ENCODE measurements around the gene EDRF1.

The EDRF1 gene

DNA sequence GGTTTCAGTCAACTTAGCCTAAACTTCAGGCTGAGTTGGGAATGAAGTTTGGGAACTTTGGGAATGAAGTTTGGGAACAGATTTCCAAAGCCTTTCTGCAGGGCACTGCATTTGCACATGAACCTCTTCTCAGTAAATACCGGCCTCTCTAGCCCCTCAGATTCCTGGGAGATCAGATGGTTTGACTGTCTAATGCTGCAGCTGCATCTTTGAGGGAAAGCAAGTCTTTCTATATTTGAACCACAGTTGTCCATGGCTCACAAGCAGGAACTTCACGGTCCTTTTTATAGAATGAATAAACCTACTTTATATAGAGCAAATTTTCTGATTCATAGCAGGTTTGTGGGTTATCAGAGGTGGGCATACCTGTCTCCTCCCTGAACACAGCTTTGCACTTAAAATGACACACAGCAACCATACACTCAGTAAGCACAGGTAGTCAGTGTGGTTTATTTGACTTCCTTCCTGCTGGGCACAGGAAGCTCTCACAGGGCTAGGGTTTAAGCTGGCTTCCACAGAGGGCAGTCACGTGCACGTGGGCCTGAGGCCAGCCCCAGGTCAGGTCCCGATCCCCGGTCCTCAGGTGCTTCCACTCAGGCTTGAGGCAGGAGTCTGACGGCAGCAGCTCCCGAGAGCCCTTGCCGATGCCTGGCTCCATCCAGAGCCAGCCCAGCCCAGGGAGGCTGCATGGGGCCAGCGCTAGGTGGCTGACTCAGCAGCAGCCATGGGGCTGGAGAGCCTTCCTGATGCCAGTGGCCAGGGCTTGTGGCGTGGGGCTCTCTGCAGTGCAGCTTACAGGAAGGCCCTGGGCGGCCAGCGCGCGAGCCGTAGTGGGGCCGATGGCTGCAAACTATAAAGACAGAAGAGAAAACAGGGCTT, 68.9 kb downstream of the EDRF1 start:
- DNase-seq = no peak

DNA sequence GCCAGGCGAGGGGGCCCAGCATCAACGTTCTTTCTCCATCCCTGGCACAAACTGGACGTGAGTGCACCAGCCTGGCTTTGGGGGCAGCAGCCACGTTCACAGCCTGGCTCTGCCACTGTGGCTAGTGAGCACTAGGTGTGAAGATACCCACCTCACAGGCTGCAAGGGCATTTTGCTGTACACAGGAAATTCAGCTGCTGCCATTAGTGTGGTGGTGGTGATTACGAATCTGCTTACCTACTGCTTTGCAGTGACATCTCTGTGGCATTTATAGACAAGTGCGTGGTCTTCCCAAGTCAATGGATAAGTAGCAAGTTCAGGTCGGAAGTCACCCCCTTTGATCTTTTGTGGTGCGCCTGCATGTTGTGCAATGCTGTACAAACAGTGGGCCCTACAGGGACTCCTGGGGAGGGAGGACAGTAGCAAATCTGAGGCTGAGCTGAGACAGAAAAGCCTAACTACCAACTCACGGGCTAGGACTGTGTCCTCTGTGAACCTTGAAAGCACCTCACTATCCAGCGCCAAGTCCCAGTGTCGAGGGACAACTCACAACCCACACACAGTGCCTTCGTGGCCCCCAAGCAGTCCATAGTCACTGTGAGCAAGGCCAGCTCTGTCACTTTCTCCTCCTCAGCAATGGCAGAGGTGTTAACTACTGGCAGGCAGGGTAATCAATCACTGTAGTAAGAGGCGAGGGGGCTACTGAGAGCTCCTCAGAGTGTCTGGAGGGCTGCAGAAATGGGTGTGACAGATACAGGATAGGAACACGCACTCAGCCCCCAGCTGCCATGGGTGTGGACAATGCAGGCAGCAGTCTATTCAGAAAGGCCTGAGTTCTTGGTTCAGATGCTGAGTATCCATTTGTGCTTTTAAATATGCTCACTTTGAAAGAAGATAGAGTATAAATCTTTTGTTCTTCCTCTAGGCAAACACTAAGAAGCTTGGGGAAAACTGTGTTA, 73.1 kb downstream of the EDRF1 start:
- DNase-seq = no peak

GRCh38 chr10:125795128-125795527, 75.6 kb downstream of the EDRF1 start:
- DNase-seq = no peak

DNA sequence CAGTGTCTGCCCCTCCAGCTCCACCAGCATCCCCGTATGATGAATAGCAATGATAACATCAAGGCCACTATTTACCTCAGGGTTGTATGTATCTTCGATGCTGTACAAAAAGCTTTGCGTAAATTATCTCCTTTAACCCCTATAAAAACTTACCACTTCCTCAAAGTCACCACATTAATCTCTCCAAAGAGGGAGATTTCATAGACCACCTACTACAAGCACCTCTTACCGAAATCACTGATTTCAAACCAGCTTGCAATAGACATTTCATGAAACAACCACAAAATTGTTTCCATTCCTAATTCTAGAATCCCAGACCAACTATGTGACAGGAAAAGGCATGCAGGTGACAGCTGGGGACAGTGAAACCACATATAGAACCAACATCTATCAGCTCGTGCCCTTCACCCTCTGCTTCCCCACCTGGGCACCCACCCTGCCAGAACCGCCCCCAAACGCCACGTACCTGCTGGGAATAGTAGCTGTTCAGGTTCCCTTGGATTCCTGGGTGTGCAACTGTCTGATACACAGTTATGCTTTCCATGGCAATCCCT, 76.2 kb downstream of the EDRF1 start:
- no peak for DNase-seq

GRCh38 chr10:125797424-125797823, 77.9 kb downstream of the EDRF1 start:
- DNase-seq = no peak

DNA sequence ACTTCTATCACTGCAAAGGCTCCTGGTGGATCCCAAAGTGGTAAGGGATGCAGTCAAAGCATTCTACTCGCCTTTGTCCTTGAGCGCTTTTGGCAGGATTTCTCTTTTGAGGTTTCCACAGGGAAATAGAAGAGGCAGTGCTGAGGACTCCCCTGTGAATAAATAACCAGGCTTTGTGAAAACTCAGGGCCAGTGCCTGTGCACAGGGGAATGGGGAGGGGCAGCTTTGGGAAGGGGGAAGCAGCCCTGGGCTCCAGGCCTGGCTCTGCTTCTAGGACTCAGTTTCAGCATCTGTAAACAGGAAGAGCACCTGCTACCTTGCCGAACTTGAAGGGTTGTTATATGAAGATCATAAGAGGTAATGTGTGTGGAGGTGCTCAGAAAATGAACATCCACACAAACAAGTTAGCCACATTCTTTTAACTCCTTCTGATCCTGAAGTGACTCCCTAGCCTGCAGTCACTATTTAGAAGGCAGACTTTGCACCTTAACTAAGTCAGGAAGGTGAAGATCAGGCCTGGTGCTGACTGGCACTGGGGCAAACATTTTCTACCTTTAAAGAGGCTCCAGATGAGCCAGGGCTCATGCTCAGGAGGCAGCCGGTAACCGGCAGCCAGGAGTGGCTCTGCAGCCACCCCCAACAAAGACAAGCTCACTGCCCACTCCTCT, 78.6 kb downstream of the EDRF1 start:
- no peak for DNase-seq

GRCh38 chr10:125799451-125800182, 80.1 kb downstream of the EDRF1 start:
- DNase-seq = no peak

DNA sequence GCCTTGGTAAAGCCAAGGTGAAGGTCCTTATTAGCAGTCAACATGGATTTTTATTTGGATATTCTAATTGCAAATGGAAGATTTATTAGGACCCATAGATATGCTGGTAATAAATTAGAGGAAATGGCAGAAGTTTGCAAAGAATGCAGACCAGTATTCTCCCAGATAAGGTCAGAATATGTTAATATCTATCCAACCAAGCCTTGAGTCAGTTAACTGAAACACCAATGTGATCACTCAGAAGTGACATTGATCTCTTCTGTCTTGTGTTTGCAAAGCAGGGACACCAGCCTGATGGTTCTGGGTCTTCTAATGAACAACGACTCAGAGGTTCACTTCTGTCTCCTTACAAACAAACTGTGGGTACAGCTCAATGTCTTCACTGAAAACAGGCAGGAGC, 82.1 kb downstream of the EDRF1 start:
- no peak for DNase-seq

DNA sequence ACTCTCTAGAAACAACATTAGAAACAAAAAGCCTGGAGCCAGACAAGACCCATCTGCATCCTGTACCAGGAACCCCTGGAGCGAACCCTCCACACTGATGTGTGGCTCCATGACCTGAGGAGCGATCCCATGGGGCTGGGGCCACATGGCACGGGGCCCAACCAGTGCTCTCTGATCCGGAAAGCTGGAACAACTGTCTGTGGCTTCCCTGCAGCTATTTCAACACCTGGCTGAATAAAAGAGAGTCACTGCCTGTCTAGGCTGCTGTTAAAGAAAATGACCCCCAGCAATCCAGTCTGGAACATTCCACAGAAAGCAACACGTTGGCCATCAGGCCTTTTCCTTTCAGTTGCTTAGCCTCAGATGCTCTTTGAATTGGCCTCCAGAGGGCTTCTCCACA, 82.6 kb downstream of the EDRF1 start:
- no peak for DNase-seq

GRCh38 chr10:125802739-125803138, 83.2 kb downstream of the EDRF1 start:
- no peak for DNase-seq

DNA sequence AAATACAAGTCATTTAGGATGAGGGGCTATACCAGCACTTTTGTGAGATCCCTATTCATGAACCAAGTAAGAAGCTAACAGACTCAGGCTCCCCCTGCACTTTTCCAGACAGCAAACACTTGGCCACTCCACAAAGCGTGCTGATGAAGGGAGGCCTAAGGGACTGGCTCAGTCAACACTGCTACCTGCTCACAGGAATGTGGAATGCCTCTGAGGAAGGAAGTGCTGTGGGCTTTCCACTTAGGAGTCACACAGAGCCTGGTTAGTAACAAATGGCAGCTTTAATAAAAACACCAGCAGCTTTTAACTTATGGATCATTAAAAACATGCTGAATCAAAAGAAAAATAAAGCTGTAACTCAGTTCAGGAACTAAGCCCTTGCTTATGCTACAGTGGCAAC, 88.5 kb downstream of the EDRF1 start:
- no peak for DNase-seq

- DNase-seq = no peak
Measured at GRCh38 chr10:125811251-125811650, 91.7 kb downstream of the EDRF1 start.

DNA sequence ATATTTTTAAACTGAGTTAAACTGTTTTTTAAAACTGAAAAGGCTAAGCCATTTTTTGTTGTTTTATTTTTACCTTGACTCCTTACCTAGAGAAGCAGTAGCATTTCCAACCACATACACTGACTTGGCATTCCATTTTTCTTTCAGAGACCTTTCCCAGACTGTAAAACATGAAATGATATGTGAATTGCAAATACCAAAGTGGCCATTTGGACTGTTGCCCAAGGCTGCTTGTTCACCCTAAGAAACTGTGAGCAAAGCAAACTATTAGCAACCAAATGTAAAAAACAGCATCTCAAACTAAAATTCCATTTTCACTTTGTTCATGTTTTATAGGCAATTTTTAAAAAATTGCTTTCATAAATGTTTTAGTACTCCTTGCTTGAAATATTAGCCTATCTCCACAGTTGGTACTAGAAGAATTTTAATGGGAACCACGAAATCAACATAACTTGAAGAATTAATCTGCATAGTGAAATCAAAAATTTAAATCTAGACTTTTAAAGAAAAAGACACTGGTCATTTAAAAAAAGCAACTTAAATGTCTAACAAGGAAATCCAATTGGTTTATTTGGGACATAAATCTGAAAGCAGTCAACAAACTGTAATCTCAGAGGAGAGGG, 92.7 kb downstream of the EDRF1 start:
- no peak for DNase-seq

Measured in amniotic stem cell (primary cell).